Umbilical cord (tissue), 2 donors: ENCODE data around the gene IFNA16. TPM values are rescaled to one million over a fixed set of nuclear protein-coding genes. Genes with fewer than 3 reads are reported as not detected.
"Not testable (repeated sequence)": the region's sequence is repeated elsewhere in the genome, so short reads cannot be mapped to it uniquely, and the experiment has no call there.

Source experiments
- DNase-seq: peaks from one replicate; pipeline ENCODE4 v3.0.0-alpha.2; 2015; ENCODE audit warnings: low spot score
- total RNA-seq: library from RNA; depleted of rRNA; stranded (reverse); fragments of >200 nt; gene quantifications from one replicate; pipeline ENCODE4 v1.2.3, GENCODE V29; 2014; ENCODE audit warnings: low replicate concordance; ENCODE audit not compliant: insufficient read depth

IFNA16 gene
- 0.72 TPM for total RNA-seq

DNA sequence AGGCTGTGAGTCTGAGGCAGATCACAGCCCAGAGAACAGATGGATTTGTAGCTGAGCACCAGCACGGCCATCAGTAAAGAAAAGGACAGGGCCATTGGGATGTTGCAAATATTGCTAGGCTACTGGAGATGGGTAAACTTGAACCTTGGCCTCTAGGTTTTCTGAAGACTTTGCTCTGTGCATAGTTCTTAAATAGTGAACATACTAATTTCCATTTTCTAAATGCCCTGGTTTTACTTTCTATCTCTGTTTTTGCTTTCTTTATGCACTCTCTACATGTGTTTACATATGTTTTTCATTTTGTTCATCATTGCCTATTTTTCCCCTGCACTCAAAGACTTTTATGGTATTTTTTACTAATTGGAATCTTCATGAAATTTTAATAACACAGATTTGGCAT is at the start of gene IFNA16:
Gene IFNA16, minus strand, starts transcription at position 101 of the 400 bp plus-strand sequence. Its CDS starts 6 bp downstream, at position 95.
- not testable (repeated sequence) for DNase-seq

DNA sequence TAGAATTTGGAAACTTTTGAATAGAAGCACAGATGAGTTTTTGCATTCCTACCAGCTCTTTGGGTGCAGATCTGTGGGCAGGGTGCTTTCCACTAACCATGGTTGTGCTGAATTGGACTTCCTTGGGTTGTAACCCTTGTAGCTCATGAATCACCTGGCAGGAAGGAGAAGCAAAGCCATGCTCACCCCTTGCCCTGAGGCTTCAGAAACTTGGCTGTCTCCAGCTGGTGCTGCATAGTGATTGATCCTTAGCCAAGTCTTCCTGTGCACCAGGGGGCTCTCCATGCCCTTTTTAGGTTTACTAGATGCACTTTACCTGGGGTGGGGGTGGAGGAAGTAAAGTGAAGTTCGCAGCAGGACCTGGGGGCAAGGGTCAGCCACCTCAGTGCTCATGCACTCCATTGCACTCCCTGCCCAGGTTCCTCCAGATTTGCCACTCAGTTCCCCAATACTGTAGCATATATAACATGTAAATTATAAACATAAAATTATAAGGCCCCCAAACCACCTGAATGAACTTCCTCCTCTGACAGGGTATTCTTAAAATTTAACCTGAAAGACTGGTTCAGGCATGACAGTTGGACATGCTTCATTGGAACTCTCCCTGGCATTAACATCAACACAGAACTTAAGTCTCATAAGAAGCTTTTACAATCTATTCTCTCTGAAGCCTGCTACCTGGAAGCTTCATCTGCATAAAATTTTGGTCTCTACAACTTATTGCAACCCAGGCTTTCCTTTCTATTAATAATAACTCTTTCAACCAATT is 48.5 kb upstream of the IFNA16 start:
- no peak for DNase-seq

DNA sequence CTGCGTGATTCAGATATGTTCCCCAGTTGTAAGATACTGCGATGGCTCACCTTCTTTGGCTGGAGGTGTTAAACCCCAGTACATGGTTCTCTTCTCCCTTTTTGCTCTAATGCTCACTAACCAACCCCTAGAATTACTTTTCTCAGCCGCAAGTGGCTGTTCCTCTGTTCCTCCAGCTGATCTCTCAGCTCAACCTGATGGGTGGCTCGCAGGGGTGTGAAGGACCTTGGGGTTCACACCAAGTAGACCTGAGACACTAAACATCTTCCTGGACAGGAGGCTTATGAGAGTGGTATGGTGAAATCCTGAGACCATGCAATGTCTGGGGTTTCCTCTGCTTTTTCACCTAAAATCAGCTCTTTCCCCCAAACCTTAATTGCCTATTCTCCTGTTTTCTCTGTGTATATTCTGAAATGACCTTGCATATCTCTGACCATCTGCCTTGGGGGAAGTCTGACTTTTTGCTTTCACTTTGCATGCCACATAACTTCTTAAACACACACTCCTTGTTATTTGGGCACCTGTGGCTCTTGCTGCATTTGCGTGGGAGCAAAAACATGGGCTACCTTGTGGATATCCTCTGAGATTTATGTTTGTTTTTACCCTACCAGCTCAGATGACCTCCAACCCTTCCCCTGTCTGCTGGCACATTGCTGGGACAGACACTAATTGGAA is 38.6 kb upstream of the IFNA16 start:
- no peak for DNase-seq

DNA sequence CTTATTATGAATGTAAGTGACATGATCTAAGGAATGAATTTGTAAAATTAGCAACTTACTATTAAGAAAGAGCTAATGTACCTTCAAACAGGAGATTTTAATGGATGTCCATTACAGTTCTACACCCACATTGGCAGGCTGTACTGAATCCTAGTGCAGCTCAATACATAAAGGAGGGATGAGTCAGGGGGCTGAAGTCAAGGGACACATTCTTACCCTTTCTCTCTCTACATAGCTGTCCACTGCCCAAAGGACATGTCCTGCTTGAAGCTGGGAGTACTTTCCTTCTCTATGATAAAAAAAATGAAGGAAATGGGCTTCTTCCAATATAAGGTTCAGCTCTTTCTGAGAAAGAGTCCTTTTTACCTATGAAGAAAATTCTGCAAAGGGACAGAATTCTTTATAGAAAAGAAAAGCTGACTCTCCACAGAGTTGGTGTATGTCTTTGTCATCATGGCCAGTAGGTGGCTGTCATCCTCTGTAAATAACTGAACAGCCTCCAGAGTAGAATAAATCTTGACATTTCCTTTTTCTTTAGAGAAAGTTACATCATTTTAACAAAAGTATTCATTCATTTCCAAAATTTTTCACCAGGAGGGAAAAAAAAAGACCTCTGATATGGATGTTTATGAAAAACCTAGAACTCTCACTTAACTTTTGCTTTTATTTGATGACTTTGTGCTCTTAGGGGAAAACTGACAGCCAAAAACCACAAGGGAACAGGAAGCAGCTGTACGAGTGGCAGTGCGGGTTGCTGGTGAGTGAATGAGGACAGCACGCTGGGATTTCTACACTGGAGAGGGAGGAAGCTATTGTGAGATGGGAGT is 35.8 kb upstream of the IFNA16 start:
- peak; percentile 33 for DNase-seq

DNA sequence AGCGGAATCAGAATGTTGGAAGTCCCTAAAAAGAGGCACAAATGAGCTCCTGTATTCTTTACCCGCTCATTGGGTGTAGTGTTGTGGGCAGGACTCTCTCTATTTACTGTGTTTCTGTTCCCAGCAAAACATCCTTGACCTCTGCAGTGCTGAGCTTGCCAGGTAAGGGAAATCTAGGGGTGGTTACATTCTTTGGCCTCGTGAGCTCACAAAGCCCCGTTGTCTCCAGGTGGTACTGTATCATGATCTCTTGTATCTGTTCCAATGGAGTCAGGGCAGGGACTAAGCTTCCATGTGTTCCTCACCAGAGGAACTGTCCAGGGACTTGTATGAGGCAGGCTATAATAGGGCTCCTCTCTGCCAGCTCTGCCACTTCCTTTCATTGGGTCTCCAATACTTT is 34.5 kb upstream of the IFNA16 start:
- DNase-seq = no peak

DNA sequence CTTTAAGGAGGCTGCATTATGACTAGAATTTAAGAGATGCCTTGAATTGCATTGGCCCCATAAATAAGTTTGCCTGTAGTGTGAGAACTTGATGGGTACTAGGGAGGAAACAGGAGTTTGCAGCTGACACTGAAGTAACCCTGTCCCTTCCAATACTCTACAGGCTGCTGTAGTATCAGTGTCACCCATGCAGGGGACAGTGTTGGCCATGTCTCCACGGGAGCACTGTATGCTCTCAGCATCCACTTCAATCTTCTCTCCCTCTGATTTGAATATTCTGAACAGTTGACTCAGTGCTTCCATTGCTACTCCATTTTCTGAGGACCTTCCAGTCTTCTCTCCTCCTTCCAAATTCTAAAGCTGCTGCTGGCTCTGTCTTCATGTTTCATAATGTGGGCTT is 34.1 kb upstream of the IFNA16 start:
- DNase-seq = no peak

DNA sequence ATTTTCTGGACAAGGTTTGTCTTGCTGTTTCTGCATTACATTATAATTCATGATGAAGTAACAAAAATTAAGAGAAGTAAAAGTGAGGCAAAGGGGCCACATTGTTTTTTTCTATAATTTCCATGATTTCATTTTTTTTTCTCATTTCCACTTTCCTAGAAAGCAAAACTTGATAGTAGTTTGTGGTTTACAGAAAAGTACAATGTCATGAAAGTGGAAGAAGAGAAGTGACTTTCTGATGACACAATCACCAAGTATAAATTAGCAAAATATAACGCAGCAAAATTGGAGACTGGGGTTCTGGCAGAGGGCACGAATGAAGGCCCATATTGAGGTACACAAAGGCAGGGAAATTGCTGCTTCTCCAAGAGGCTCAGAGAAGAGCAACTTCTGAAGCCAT is 27.7 kb upstream of the IFNA16 start:
- no peak for DNase-seq

DNA sequence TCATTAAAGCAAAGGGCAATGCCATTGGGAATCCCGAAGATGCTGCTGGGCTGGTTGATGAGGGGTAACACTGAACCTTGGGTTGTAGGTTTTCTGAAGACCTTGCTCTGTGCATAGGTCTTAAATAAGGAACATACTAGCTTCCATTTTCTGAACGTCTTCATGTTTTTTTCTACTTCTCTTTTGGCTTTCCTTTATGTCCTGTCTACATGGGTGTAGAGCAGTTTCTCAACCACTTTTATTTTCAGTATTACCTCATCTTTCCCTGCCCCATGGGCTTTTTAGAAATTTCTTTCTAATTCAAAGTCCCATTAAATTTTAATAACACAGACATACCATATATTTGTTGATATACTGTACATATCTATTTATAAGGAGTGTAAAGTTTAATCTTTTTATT is 22.8 kb upstream of the IFNA16 start, which contains the start of gene IFNA14:
Gene IFNA14, minus strand, starts transcription at position 95 of the 400 bp plus-strand sequence. Its CDS starts 70 bp downstream, at position 25.
- DNase-seq = no peak

DNA sequence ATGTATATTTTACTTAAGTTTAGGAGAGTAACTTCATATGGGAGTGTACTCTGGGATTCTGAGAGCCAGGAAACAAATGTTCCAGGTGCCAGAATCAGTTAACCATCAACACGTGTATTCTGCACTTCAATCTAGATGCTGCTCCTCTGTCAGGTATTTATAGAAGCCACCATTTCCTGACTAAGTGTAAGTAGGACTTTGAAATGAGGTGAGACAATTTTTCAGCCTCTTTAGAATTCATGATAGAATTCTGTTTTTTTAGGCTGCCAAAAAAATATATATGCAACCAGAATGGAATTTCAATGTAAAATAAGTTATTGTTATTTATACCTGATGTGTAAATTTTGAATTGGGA is 19.2 kb upstream of the IFNA16 start:
- DNase-seq = not testable (repeated sequence)

DNA sequence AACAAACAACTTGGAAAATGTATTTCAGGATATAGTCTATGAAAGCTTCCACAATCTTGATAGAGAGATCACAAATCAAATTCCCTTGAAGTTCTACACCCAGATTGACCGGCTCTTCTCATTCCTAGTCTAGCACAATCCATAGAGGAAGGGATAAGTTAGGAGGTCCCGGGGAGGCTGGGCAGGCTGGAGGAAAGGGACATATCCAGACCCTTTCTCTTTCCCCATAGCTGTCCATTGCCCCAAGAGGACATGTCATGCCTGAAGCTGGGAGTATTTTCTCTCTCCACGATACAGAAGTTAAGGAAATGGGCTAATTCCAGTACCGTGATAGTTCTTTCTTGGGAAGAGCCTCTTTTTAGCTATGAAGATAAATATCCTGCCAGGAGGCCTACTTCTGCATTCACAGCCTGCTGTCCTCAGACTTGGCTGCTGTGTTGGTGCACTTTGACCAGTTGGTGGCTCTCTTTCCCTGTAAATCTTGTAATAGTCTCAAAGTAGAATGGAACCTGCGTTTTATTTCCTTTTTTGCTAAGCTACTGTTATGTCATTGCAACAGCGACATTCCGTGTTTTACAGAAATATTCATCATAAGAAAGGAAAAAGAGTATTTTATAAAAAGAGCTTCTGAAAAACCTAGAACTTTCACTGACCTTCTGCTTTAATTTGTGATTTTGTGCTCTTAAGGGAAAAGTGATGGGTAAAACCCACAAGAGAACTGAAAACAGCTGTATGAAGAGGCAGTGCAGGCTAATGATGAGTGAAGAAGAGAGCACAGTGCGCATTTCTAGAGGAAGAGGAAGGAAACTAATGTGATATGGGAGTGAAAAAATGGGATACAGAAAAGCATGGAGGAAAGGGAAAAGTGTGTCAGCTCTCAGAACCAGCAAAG is 18.6 kb upstream of the IFNA16 start:
- DNase-seq = peak; percentile 47

DNA sequence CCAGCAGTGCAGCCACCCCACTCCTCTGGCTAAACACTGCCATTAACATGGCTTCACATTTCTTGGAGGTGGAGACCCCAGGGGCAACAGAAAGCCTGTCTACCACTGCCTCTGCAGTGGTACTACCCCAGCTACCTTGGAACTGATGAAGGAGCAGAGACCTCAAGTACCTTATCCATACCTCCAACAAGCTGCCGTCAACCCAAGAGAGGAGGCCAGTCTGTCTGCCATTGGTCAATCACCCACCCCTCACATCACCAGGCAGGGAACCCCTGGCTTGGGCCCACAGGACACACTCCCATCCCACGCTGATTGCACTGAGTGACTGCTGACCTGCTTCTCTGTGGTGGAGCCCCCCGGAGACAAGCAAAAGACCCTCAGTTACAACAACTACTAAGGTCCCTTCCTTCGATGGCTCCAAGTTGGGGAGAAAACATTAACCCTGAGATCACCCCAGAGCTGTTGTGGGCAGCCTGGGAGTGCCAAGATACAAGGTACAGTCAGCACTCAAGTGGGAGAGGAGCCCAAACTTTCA is 17.1 kb upstream of the IFNA16 start:
- DNase-seq = no peak

DNA sequence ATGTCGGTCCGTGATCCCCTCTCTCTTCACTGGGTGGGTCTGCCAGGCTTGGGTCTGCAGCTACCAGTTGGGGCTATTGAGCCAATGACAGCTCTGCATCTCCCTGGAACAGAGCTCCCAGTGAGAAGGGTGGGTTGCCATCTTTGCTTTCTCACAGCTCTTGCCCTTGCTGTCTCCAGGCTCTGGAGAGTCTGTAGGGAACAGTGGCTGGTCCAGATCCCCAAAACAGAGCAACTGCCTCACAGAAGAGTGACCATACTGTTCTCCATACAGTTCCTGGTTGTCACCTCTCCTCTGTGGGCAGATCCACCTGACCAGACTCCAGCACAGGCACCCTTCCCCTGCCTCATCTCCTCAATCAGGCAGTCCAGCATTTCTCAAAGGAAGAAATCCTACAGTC is 16.1 kb upstream of the IFNA16 start:
- no peak for DNase-seq

DNA sequence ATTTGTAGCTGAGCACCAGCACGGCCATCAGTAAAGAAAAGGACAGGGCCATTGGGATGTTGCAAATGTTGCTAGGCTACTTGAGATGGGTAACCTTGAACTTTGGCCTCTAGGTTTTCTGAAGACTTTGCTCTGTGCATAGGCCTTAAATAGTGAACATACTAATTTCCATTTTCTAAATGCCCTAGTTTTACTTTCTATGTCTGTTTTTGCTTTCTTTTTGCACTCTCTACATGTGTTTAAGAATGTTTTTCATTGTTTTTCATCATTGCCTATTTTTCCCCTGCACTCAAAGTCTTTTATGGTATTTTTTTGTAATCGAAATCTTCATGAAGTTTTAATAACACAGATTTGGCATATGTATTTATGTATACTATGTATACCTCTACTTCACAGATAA is 11.0 kb upstream of the IFNA16 start, which contains the start of gene IFNA17:
Gene IFNA17, minus strand, starts transcription at position 101 of the 400 bp plus-strand sequence. Its CDS starts 49 bp downstream, at position 52.
- DNase-seq = no peak

DNA sequence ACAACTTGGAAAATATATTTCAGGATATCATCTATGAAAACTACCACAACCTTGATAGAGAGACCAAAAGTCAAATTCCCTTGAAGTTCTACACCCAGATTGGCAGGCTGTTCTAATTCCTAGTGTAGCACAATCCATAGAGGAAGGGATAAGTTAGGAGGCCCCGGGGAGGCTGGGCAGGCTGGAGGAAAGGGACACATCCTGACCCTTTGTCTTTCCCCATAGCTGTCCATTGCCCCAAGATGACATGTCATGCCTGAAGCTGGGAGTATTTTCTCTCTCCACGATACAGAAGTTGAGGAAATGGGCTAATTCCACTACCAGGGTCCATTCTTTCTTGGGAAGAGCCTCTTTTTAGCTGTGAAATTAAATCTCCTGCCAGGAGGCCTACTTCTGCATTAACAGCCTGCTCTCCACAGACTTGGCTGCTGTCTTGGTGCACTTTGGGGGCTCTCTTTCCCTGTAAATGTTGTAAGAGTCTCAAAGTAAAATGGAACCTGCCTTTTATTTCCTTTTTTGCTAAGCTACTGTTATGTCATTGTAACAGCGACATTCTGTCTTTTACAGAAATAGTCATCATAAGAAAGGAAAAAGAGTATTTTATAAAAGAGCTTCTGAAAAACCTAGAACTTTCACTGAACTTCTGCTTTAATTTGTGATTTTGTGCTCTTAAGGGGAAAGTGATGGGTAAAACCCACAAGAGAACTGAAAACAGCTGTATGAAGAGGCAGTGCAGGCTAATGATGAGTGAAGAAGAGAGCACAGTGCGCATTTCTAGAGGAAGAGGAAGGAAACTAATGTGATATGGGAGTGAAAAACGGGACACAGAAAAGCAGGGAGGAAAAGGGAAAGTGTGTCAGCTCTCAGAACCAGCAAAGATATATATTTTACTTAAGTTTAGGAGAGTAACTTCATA is 3.4 kb downstream of the IFNA16 start:
- not testable (repeated sequence) for DNase-seq

DNA sequence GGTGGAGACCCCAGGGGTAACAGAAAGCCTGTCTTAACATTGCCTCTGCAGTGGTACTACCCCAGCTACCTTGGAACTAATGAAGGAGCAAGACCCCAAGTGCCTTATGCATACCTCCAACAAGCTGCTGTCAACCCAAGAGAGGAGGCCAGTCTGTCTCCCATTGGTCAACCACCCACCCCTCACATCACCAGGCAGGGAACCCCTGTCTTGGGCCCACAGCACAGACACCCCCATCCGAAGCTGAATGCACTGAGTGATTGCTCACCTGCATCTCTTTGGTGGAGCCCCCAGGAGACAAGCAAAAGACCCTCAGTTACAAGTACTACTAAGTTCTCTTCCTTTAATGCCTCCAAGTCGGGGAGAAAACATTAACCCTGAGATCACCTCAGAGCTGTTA is 5.0 kb downstream of the IFNA16 start:
- DNase-seq = not testable (repeated sequence)

DNA sequence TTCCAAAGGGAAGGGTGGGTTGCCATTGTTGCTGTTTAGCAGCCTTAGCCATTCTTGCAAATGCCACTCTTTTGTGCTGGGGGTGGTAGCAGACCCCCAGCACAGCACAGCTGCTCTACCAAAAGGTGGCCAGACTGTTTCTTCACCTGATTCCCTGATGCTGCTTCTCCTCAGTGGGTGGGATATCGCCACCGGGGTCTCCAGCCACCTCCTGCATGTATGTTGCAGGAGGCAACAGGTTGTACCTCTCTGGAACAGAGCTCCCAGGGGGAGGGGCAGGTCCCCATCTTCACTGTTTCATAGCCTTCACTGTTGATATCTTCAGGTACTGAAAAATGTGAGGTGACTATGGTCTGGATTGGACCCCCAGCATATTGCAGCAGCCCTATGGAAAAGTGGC is 6.3 kb downstream of the IFNA16 start:
- DNase-seq = not testable (repeated sequence)

DNA sequence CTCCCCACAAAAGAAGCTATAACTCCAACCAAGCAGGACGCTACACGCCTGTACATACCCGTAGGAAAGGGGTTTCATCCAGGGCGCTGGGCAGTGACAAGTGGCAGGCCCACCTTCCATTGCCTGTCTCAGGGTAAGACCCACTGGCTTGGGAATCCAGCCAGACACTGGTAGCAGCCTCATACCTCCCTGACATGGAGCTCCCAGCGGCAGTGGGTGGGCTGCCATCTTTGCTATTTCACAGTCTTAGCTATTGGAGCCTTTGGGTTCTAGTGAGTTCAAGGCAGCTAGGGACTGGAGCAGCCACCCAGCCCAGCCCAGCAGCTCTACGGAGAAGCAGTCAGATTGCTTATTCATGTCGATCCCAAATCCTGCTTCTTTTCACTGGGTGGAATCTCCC is 6.8 kb downstream of the IFNA16 start:
- no peak for DNase-seq

DNA sequence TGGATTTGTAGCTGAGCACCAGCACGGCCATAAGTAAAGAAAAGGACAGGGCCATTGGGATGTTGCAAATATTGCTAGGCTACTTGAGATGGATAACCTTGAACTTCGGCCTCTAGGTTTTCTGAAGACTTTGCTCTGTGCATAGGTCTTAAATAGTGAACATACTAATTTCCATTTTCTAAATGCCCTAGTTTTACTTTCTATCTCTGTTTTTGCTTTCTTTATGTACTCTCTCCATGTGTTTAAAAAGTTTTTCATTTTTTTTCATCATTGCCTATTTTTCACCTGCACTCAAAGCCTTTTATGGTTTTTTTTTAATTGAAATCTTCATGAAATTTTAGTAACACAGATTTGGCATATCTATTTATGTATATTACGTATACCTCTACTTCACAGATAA is 10.1 kb downstream of the IFNA16 start, which contains the start of gene IFNA10:
Gene IFNA10, minus strand, starts transcription at position 101 of the 400 bp plus-strand sequence. Its CDS starts 46 bp downstream, at position 55.
- DNase-seq = not testable (repeated sequence)

DNA sequence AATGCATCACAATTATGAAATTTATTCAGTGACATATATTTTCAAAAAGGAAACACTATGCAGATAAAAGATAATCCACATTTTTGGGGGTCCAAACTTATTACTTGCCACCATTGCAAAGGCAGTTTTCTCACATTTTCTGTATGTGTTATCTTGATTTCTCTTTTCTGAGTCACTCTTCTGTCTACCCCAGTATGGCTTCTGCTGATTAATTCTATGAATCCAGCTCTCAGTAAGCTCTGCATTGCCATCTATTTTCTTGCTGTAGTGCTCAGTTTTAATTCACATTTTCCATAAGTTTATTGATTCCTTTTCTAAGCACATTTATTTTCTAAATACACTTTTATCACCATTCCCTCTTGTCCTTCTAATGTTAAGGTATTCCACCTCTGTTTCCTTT is 11.9 kb downstream of the IFNA16 start:
- DNase-seq = no peak
